Vagina (tissue), 2 donors: ENCODE measurements around the gene DCTD. TPM values are rescaled to one million over a fixed set of nuclear protein-coding genes. Genes with fewer than 3 reads are reported as not detected.

Experiments used
- DNase-seq, 2 donors: peaks; one replicate each; pipeline ENCODE4 v3.0.0-alpha.2; 2017; ENCODE audit errors: extremely low spot score in 2 of 2
- H3K27ac ChIP-seq: fragments of 200-600 bp; sonication (generic); one replicate; pipeline ENCODE4 v1.5.1; 2019
- H3K27me3 ChIP-seq: fragments of 200-600 bp; sonication (generic); one replicate; pipeline ENCODE4 v1.5.1; 2019
- H3K36me3 ChIP-seq, 2 donors: fragments of 200-600 bp; sonication (generic); one replicate each; pipeline ENCODE4 v1.5.1; 2017 to 2019
- H3K4me1 ChIP-seq: fragments of 200-600 bp; sonication (generic); one replicate; pipeline ENCODE4 v1.5.1; 2019
- H3K4me3 ChIP-seq, 2 donors: fragments of 200-600 bp; sonication (generic); 1 replicate in 1 of 2; 2 replicates in 1 of 2; pipeline ENCODE4 v1.5.1; 2016 to 2019
- H3K9me3 ChIP-seq: fragments of 200-600 bp; sonication (generic); one replicate; pipeline ENCODE4 v1.5.1; 2019
- POLR2A ChIP-seq, 2 donors: fragments of 450-650 bp; IDR thresholded peaks; one replicate each; pipeline ENCODE4 v1.6.1; 2017; ENCODE audit warnings: antibody characterized with exemption in 2 of 2, mild to moderate bottlenecking in 2 of 2, moderate library complexity in 2 of 2
- POLR2AphosphoS5 ChIP-seq, 2 donors: sonication (generic); formaldehyde crosslinking; IDR thresholded peaks; one replicate each; pipeline ENCODE4 v1.9.0; 2017; ENCODE audit warnings: antibody characterized with exemption in 2 of 2, mild to moderate bottlenecking in 2 of 2, low read depth in 1 of 2; ENCODE audit not compliant: insufficient read depth in 1 of 2
- intact Hi-C: fragments of 100-400 bp; cut with DNase I; formaldehyde crosslinking; loops from one replicate; pipeline ENCODE4 v1.15.1; 2023
- total RNA-seq: library from RNA; depleted of rRNA; stranded (reverse); fragments of >200 nt; gene quantifications from one replicate; pipeline ENCODE4 v1.2.3, GENCODE V29; 2016
- TF ChIP-seq, protein P1 (sequence below), 3 experiments: fragments of 450-650 bp in 2 of 3; fragments of 200-600 bp in 1 of 3; sonication (generic) in 1 of 3; IDR thresholded peaks; one replicate each; pipeline ENCODE4 v1.5.1; 2017 to 2019; ENCODE audit warnings: antibody characterized with exemption in 3 of 3, mild to moderate bottlenecking in 2 of 3, moderate library complexity in 2 of 3

The DCTD gene
- total RNA-seq, 1 donor from 2014 or later: 40.0 TPM

GRCh38 chr4:182925855-182926254, 8.7 kb upstream of the DCTD start:
- DNase-seq: no peak
- H3K27ac ChIP-seq: no peak overlapping the region
- intact Hi-C loops: no loop called here
- no peaks in the 10 kb centered on the region for H3K27me3 ChIP-seq
- no peak for TF ChIP-seq POLR2A (IDR thresholded peaks at IDR 0.05)
- TF ChIP-seq, protein P1, sequence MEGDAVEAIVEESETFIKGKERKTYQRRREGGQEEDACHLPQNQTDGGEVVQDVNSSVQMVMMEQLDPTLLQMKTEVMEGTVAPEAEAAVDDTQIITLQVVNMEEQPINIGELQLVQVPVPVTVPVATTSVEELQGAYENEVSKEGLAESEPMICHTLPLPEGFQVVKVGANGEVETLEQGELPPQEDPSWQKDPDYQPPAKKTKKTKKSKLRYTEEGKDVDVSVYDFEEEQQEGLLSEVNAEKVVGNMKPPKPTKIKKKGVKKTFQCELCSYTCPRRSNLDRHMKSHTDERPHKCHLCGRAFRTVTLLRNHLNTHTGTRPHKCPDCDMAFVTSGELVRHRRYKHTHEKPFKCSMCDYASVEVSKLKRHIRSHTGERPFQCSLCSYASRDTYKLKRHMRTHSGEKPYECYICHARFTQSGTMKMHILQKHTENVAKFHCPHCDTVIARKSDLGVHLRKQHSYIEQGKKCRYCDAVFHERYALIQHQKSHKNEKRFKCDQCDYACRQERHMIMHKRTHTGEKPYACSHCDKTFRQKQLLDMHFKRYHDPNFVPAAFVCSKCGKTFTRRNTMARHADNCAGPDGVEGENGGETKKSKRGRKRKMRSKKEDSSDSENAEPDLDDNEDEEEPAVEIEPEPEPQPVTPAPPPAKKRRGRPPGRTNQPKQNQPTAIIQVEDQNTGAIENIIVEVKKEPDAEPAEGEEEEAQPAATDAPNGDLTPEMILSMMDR (IDR thresholded peaks at IDR 0.05): no peak
- TF ChIP-seq POLR2AphosphoS5 (IDR thresholded peaks at IDR 0.05; ENCODE audit: insufficient read depth in 1 of 2, low read depth in 1 of 2): no peak
- H3K9me3 ChIP-seq: no peaks in the 10 kb centered on the region
- no peaks in the 10 kb centered on the region for H3K4me1 ChIP-seq
- no peak overlapping the region for H3K4me3 ChIP-seq
- H3K36me3 ChIP-seq: no peaks in the 10 kb centered on the region

- TF ChIP-seq, protein P1 (IDR thresholded peaks at IDR 0.05): peak in 2 of 3 experiments; percentile 49 to 62
- no peak for TF ChIP-seq POLR2A (IDR thresholded peaks at IDR 0.05)
- Histone ChIP-seq H3K36me3 (no peaks in the 10 kb centered on the region), H3K4me3 (no peak overlapping the region), H3K9me3 (no peaks in the 10 kb centered on the region), H3K27me3 (no peaks in the 10 kb centered on the region), H3K4me1 (no peaks in the 10 kb centered on the region), H3K27ac (no peak overlapping the region)
- intact Hi-C loops: no loop called here
- DNase-seq: no peak
These were observed 8.1 kb upstream of the DCTD start for GRCh38 chr4:182925298-182925757.

DNA sequence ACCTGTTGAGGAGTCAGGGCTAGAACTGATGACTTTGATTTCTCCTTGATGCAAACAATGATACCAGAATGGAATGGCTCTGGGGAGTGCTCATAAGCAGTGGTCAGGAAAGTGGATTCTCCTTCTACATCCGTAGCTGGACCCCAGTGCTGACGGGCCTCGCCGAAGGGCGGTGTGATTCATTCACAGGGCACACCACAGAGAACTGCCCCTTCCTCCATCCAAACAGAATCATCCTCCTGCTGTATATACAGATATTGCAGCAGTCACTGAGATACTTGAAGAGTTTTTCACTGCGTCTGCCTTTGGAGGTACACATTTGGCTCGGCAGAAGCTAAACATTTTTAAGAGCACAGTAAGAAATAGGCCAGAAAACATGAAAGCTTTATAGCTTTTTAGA, 7.3 kb upstream of the DCTD start:
- no peaks in the 10 kb centered on the region for H3K9me3 ChIP-seq
- no peak for DNase-seq
- H3K4me3 ChIP-seq: no peak overlapping the region
- TF ChIP-seq POLR2A (IDR thresholded peaks at IDR 0.05) (no peak), POLR2AphosphoS5 (IDR thresholded peaks at IDR 0.05; ENCODE audit: insufficient read depth in 1 of 2, low read depth in 1 of 2) (no peak)
- TF ChIP-seq, protein P1 (IDR thresholded peaks at IDR 0.05): no peak
- H3K4me1 ChIP-seq: no peaks in the 10 kb centered on the region
- intact Hi-C loops: no loop called here
- H3K27me3 ChIP-seq: no peaks in the 10 kb centered on the region
- H3K27ac ChIP-seq: no peak overlapping the region
- no peaks in the 10 kb centered on the region for H3K36me3 ChIP-seq

DNA sequence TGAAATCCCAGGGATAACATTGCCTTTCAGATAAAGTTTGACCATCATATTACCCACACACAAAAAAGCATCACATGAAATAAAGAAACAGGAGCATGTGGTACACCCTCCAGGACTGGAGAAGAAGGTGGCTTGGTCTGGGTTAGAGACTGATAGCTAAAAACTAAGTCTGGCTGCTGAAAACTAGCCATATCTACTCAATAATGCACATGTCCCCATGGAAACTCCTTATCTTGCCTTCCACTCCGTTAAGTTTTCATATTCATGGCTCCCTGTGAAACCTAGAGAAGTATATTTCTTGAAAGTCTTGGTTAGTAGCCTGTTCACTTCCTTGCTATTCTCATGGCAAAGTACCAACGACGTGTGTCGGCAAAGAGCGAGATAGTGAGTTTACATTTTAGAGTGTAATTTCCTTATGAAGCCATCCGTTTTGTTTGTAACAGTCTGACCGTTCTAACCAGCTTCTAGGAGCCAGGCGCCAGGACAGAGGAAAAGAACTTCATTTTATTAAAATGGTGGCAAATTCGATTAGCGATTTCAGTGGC, 6.7 kb upstream of the DCTD start:
- intact Hi-C loops: no loop called here
- no peak for TF ChIP-seq POLR2A (IDR thresholded peaks at IDR 0.05)
- TF ChIP-seq POLR2AphosphoS5 (IDR thresholded peaks at IDR 0.05; ENCODE audit: insufficient read depth in 1 of 2, low read depth in 1 of 2): no peak
- TF ChIP-seq, protein P1 (IDR thresholded peaks at IDR 0.05): no peak

DNA sequence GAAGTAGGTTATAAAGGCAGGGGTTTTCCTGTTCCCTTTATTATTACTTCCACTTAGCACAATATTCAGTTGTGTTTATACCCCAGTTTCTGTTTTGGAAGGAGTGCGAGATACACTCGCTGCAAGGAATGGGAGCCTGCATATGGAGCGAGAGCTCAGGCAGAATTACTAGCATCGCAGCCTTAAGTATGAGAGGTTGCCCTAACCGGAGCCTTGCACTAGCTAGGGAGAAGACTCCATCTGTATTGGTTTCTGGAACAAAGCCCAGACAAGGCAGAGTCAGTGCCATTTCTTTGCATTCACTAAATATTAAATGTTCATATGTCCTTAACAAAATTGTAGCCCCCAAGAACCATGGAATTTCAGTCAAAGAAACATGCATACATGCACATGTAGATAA, 6.2 kb upstream of the DCTD start:
- intact Hi-C loops: no loop called here
- peaks cover 3% of the 10 kb centered on the region for H3K4me1 ChIP-seq
- no peak overlapping the region for H3K27ac ChIP-seq
- H3K4me3 ChIP-seq: no peak overlapping the region
- H3K36me3 ChIP-seq: no peaks in the 10 kb centered on the region
- no peaks in the 10 kb centered on the region for H3K27me3 ChIP-seq
- H3K9me3 ChIP-seq: no peaks in the 10 kb centered on the region
- TF ChIP-seq POLR2A (IDR thresholded peaks at IDR 0.05) (no peak), POLR2AphosphoS5 (IDR thresholded peaks at IDR 0.05; ENCODE audit: insufficient read depth in 1 of 2, low read depth in 1 of 2) (no peak)
- TF ChIP-seq, protein P1 (IDR thresholded peaks at IDR 0.05): no peak
- DNase-seq: no peak

More for the DNA sequence above, 6.7 kb upstream of the DCTD start:
- H3K9me3 ChIP-seq: no peaks in the 10 kb centered on the region
- H3K4me3 ChIP-seq: no peak overlapping the region
- H3K4me1 ChIP-seq: no peaks in the 10 kb centered on the region
- no peaks in the 10 kb centered on the region for H3K27me3 ChIP-seq
- H3K36me3 ChIP-seq: no peaks in the 10 kb centered on the region
- no peak for DNase-seq
- H3K27ac ChIP-seq: no peak overlapping the region
